ENCODE measurements around the gene SMIM44.

The SMIM44 gene

GRCh38 chr19:3433313-3433712, 49.9 kb downstream of the SMIM44 start:
- FAIRE-seq, result no peak

All from G401.6 (cell line).